Activated CD8-positive, alpha-beta memory T cell treated with anti-CD3 and anti-CD28 coated beads for 24 hours (primary cell): ENCODE data around the gene SUN3.
"Not testable (repeated sequence)": the region's sequence is repeated elsewhere in the genome, so short reads cannot be mapped to it uniquely, and the experiment has no call there.

Source experiments
- DNase-seq: peaks from one replicate; pipeline ENCODE4 v3.0.0-alpha.2; 2020

Gene SUN3

GRCh38 chr7:47942651-47943050 is 86.3 kb downstream of the SUN3 start:
- not testable (repeated sequence) for DNase-seq

GRCh38 chr7:47942132-47942531 is 86.8 kb downstream of the SUN3 start:
- DNase-seq, result no peak

DNA sequence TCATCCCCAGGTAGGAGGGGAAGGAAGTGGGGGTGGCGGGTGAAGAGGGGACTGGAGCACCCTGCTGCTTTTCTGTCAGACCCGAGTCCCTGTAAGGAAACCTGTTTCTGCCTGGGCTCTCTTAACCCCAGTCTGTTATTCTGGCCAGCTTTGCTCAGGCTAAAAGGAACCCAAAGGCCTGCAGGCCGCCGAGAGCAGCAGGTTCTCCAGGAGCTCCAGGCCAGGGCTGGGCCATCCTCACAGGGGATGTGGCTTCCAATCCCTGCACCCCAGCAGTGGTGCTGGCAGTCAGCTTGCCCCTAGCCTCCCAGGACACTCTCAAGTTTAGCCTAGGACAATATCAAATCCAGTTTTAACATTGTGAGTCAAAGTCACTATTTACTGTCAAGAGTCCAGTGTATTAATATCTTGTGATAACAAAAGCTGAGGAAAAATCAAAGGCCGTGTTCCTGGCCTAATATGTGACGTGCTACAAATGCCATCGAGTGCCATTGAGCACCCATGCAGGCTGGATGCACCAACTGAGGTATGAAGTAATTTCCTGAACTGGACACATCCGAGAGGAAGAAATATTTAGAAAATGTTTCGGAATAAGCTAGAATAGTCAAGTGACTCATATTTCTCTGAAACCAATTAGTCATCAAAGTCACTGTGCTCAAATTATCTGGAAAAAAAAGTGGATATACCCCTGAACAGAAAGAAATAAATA is 87.6 kb downstream of the SUN3 start:
- no peak for DNase-seq

GRCh38 chr7:47940088-47941013 is 88.6 kb downstream of the SUN3 start:
- DNase-seq, result no peak

DNA sequence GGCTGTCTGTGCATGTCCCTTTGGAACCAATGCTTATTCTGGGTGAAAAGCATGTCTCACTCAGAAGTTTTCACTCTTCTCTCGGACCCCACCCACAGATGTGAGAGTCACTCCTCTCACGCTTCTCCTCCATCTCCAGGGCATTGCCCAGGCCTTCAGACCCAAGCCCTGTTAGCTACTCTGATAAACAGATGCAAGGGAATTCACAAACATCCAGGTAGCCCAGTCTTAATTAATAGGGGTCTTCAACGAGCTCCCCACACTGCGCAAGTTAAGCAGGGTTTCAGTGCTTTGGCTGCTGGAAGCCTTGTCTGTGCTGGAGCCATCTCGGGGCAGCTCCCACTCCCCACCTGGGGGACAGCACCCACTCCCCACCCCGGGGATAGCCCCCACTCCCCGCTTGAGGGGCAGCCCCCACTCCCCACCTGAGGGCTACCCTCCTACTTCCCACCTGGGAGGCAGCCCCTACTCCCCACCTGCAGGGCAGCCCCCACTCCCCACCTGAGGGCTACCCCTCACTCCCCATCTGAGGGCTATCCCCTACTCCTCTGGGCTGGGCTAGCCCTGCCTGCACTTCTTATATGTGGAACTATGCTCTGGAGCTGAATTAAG is 89.4 kb downstream of the SUN3 start:
- no peak for DNase-seq

DNA sequence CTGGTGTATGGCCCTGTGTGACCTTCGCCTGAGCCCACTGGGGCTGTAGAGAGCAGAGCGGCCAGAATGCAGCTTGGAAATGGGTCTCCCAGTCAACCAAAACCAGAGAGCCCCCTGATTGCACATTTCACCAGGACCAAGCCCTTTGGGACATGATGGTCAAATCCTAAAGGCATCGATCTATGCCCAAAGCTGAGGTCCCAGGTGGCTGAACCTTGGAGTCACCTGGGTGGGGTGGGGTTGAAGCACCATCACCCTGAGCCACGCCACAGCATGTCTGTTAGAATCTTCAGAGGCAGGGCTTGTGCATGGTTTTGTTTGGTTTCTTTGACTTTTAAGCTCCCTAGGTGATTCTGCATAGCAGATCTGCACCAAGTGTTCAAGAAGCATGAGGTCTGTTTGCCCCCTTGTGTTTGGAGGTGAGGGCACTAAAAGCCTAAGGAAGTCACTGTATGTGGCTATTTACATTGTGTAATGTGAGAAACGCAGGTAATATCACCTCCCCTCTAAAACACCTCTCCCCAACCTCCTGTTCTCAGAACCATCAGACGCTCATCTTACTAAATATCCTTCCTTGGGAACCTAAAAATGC is 90.2 kb downstream of the SUN3 start:
- DNase-seq, result no peak

DNA sequence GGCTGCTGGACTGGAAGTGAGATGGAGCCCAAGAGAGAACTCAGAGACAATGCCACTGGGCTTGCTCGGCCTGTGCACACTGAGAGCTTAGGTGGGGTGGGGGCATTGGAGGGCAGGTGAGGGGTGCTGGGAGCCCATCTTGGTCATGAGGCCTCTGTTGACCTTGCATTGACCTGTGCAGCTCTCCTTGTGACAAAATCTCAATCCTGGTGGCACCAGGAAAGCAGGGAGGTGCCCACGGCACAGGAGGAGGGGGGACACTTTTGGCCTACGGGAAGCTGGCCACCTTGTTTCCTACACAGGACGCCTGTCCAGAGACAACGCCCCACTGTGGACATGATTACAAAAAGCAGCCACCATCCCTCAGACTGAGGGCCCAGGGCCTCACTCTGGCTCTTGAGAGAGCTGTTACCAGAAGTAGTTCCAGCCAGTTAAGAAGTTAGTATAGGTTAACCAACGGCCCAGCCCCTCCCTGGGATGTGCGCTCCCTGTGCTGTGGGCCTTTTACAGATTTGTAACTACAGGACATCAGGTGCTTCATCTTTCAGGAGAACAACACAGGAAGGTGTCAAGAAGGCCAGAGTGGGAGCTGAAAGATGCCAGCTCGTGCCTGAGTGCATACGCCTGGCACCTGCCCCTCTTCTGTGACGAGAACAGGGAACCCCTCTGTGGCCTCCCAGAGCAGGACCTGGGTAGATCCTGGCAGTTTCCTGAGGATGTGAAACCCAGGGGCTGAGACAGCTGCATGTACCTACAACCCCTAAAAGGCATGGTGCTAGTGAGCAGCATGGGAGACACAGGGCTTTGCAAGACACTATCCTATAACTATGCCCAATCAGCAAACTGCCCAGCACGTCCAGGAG is 91.0 kb downstream of the SUN3 start:
- DNase-seq, result no peak
